GM19025 (cell line): Measurements from ENCODE around the gene MED12L.

Experiments
- ATAC-seq: cut with Tn5 transposase; IDR thresholded peaks from one replicate; pipeline ENCODE4 v1.9.1; 2021; ENCODE audit warnings: mild to moderate bottlenecking, low read depth, moderate library complexity; ENCODE audit not compliant: unreplicated experiment

Gene MED12L

GRCh38 chr3:151204530-151205402 is 119.3 kb downstream of the MED12L start:
- ATAC-seq, result no peak

GRCh38 chr3:151205482-151205881 is 120.0 kb downstream of the MED12L start:
- no peak for ATAC-seq

GRCh38 chr3:151206201-151206600 is 120.7 kb downstream of the MED12L start:
- ATAC-seq, result no peak

GRCh38 chr3:151209654-151210053 is 124.2 kb downstream of the MED12L start:
- no peak for ATAC-seq

- ATAC-seq, result no peak
These were observed 125.4 kb downstream of the MED12L start for GRCh38 chr3:151210676-151211381.

- no peak for ATAC-seq
These were observed 127.7 kb downstream of the MED12L start for GRCh38 chr3:151213151-151213550.

GRCh38 chr3:151213881-151214280 is 128.4 kb downstream of the MED12L start:
- no peak for ATAC-seq

GRCh38 chr3:151214459-151214858 is 129.0 kb downstream of the MED12L start:
- ATAC-seq, result no peak

- no peak for ATAC-seq
These were observed 131.5 kb downstream of the MED12L start for GRCh38 chr3:151216641-151217607.

GRCh38 chr3:151218136-151218535 is 132.7 kb downstream of the MED12L start:
- ATAC-seq, result no peak

GRCh38 chr3:151219056-151219455 is 133.6 kb downstream of the MED12L start:
- ATAC-seq, result no peak

- ATAC-seq, result no peak
These were observed 138.9 kb downstream of the MED12L start for GRCh38 chr3:151224268-151224866.

GRCh38 chr3:151225040-151225975 is 139.8 kb downstream of the MED12L start:
- no peak for ATAC-seq

- no peak for ATAC-seq
These were observed 140.7 kb downstream of the MED12L start for GRCh38 chr3:151226088-151226563.

- no peak for ATAC-seq
These were observed 141.4 kb downstream of the MED12L start for GRCh38 chr3:151226825-151227224.

- ATAC-seq, result peak; percentile 39
These were observed 141.9 kb downstream of the MED12L start for GRCh38 chr3:151227266-151227806.

GRCh38 chr3:151227807-151228665 is 142.6 kb downstream of the MED12L start:
- ATAC-seq, result peak; percentile 81

GRCh38 chr3:151228666-151229040 is 143.2 kb downstream of the MED12L start:
- ATAC-seq, result no peak
